DND-41 (cell line): ENCODE results near the gene MRPS14.

Experiments
- CTCF ChIP-seq: IDR thresholded peaks from 2 replicates; pipeline ENCODE4 v1.5.1; 2012; ENCODE audit warnings: borderline replicate concordance, low read length, moderate library complexity, mild to moderate bottlenecking; ENCODE audit not compliant: poor library complexity, severe bottlenecking; ENCODE audit errors: extremely low read depth
- EZH2 ChIP-seq: IDR thresholded peaks from 3 replicates; pipeline ENCODE4 v1.6.1; 2012; ENCODE audit warnings: borderline replicate concordance, low read depth, mild to moderate bottlenecking, moderate library complexity, low read length, inconsistent platforms; ENCODE audit not compliant: severe bottlenecking

- TF ChIP-seq CTCF (no peak), EZH2 (no peak)
Observed at GRCh38 chr1:174975764-174976163, 47.5 kb downstream of the MRPS14 start.
